RPMI8226 (cell line): ENCODE results near the gene VRK2.
"Not testable (repeated sequence)": the region's sequence is repeated elsewhere in the genome, so short reads cannot be mapped to it uniquely, and the experiment has no call there.

Source experiments
- DNase-seq: peaks from one replicate; pipeline ENCODE4 v3.0.0-alpha.2; 2015

The VRK2 gene

DNA sequence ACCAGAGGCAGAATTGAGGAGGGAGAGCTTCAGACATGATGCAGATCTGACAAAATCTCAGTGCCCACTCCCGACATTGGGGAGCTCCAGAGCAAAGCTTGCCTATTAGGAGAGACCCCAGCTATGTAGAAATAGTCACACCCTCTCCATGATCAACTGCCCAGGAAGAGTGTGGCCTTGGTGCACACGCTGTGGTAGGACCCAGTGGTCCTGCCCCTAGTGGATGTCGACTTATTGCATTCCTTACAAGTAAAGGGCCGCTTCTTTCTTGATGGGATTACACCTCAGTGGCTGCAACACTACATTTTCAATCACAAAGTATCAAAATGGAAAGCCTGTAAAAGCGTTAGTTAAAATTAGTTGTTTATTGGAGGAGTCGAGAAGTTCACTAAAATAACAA lies 64.2 kb downstream of the VRK2 start:
- DNase-seq = no peak

DNA sequence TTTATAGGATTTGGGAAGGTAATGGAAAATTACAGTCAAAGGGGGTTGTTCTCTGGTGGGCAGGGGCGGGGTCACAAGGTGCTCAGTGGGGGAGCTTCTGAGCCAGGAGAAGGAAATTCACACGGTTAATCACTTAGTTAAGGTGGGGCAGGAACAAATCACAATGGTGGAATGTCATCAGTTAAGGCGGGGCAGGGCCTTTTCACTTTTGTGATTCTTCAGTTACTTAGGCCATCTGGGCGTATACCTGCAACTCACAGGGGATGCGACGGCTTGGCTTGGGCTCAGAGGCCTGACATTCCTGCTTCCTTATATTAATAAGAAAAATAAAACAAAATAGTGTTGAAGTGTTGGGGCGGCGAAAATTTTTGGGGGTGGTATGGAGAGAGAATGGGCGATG lies 67.0 kb downstream of the VRK2 start:
- DNase-seq = not testable (repeated sequence)

DNA sequence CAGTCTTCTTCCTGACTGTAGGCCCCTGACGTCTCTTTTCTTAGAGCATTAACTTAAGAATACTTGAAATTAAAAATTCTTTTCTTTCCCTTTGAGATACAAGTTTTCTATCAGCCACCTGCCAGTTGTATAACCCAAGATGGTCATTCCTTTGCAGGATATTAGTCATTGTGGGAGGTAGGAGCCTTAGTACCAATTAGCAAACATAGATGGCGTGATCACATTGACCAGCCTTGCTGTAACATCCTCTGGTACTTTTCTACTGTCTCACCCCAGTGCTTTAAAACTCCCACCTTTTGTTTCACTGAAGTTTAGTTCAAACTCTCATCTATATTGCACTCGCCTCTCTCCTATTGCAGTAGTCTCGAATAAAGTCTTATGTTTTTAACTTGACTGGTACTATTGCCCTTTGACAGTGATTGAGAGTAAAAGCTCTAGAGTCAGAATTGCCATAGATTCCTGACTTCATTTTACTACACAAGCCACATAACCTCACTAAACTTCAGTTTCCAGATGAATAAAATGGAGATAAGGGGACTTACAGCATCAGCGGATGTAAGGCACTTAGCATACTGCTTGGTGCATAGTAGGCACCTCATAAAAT lies 74.1 kb downstream of the VRK2 start:
- no peak for DNase-seq

DNA sequence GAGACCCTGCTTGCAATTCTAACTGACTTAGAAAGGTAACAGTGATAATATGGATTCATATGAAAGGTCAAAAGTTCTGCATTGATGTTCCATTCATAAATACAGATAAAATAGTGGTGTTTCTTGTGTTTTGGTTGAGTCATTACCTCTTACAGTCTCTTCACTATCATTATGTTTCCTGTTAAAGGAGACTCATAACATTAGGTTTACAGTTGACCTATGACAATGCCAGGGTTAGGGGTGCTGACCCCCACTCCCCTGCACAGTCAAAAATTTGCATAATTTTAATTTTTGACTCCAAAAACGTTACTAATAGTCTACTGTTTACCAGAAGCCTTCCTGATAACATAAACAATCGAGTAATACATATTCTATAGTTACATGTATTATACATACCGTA lies 75.4 kb downstream of the VRK2 start:
- no peak for DNase-seq

DNA sequence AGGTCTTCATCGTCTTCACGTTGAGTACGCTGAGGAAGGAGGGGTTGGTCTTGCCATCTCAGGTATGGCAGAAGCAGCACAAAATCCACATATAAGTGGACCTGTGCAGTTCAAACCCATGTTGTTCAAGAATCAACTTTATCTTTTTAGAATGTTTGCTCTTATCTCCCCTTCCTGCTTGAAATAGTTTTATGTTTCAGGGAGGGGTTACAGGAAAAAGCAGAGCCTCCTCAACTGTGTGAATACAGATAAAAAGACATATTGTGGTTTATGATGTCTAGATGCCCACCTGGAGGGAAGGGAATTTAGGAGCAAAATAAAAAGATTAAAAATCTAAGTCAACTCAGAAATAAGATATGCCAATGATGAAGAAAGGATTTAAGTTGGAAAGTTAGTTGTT lies 75.9 kb downstream of the VRK2 start:
- DNase-seq = no peak

DNA sequence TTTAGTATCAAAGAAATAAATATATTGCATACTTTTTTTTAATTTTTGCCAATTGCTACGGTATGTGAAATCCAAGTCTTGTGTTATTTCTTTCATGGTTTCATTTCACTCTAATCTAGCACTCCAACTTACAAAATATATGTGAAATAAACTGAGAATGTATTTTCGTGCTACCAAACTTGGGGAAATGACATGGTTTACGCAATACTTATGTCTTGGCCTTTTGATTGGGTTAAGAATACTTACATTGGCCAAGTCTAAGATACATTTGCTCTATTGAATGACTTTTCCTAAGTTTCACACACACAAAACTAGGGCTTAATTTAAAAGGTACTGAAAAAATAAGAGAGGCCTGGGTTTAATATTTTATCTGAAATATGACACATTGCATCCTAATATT lies 80.5 kb downstream of the VRK2 start:
- DNase-seq = no peak

DNA sequence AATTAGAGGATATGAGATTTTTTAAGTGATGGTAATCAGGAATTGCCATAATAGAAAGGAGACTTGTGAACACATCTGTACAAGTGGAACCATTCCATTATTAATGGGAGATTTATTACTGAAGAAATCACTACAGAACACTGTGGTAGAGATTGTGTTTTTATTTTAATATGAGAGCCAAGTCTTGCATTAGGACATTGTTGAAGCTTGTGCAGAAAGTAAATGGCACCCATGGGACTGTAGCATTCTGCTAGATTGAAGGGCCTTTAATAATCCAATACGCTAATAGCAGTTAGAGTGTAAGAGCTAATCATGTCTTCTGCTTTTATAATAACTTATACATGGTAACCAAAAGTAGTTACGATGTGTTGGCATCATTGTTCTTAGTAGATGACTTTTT lies 83.6 kb downstream of the VRK2 start:
- DNase-seq = no peak

DNA sequence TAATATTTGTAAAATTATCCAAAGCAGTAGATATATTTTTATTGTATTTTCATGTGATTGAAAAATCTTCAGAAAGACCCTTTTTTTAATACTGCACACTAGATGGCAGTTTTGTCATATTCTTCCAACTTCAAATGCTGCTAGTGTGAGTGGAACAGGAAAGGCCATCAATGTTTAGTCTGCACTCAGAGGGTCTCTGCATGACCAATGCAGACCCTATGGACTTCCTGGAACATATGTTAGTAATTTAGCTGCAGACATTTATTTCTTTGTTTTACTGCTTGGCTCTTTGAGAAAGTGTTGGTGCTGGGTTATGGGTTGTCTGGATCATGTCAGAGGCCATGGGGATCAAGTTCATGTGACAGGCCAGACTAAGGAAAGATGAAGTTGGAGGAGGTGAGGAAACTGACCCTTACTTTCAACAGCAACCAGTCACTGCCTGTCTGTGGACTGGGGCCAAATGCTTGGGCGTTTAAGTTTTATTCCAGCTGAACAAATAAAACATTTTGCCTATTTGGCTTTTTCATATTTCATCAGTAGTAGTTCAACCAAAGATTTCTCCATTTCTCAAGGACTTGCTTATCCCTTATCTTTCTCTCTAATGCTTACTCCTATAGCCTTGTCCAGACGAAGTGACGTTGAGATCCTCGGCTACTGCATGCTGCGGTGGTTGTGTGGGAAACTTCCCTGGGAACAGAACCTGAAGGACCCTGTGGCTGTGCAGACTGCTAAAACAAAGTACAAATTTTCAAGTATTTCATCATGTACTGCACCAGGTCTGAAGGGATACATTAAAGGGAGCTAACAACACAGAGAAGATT lies 84.8 kb downstream of the VRK2 start:
- no peak for DNase-seq

DNA sequence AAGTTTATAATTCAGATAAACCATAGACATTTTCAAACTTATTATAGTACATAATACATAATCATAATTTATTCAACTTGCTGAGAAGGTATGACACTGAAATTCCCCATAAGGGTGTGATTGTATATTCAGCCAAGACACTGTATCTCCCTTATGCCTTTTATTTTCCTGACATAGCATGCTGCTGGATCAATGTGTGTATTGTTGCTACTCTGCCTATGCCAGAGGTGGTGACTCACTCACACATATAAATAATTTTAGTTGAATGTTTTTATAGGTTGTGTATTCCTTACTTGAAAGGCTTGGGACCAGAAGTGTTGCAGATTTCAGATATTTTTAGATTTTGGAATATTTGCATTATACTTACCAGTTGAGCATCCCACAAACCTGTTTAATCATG lies 86.8 kb downstream of the VRK2 start:
- DNase-seq = no peak

DNA sequence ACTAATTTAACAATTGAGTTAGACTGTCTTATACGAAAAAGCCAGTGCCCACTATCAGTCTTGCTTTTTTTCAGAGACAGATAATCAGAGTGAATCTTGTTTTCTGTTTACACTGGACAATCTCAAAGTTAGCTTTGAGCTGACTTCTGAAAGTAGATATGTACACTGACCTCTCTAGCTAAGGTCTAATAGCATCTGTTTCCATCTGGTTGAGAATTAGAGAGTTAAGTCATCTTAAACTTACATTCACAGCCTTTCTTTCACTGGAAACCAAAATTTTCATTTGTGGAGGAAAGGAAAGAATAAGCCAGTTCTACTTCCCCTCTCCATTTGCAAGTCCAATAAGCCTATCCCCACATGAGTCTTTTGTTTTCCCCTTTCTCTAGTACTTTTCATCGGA lies 89.3 kb downstream of the VRK2 start:
- DNase-seq = no peak

DNA sequence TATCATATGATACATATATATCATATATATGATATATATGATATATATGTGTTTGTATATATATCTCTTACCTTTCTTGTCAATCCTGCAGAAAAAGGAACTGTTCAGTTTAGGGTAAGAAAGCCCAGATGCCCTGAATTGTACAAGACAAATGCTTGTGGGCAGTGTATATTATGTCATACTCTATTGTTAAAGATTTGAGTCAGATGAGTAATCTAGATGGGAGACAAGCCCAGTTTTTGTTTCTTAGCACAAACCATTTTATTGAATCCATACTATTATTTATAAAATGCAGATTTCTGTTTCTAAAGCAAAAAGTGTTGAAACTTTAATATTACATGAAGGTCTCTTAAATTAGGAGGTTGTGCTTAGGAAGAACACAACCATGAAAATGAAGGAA lies 90.6 kb downstream of the VRK2 start:
- DNase-seq = no peak

DNA sequence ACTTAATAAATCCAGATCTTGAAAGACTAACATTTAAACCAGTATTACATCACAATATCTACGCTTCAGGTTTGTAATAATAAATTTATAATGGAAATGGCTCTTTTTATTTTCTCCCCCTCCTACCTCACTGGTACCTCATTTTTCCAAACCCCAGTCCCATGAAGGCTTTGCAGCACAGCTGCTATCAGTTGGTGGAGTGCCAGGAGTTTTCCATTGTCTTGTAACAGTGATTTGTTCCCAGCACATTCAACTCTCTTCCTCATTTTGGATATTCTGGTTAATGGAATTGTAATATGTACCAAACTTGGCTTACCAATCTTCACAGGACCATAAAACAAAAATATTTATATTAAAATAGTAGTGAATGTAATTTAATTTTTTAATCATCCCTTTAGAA lies 91.2 kb downstream of the VRK2 start:
- DNase-seq = no peak

DNA sequence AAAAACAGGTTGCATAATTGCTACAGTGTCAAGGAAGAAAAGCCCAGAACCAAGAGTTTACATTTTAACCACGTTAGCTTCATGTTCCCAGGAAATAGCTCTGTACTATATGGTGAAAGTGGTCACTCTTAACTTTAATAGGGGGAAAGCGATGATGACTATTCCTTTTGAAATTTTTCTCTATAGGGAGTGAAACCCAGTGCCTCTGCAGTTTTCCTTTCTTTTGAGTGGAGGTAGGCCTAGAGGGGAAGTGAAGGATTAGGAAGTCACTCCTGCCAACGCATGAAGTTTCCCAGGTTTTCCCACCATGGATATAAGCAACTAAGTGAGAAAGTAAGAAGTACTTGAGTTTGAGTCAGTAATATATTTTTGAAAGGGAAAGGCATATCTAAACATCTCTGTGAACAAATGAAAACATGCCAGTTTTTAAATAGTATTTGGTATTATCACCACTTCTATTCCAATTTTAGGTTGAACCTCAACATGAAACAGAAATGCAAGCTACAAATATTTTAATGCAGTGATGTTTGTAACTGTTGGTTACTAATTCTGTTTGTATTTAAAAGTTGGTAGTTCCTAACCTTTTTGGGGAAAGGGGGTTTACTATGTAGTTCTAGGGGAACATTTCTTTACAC lies 91.9 kb downstream of the VRK2 start:
- DNase-seq = no peak

DNA sequence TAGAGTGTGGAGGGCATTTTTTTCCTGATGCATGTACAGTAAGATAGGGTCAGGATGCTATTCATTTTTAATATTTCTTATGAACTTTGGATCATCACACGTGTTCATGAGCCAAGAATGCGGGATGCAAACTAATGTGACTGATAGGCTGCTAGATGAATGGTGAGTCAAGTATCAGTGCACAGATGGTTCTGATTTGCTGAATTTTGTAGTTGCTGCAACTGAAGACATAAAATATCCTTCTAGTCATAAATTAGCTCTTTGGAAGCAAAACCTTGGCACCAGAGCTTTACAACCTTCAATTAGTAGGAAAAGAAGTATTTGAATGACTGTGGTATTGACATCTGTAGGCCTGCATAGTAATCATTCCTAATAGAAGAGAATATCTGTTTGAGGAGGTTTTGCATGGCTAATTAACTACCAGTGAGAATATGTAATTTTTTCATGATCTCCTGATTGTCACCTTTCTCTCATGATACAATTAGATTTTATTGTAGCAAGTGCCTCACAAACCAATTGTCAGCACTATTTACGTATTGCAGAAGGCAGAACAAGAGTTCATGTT lies 94.0 kb downstream of the VRK2 start:
- no peak for DNase-seq

DNA sequence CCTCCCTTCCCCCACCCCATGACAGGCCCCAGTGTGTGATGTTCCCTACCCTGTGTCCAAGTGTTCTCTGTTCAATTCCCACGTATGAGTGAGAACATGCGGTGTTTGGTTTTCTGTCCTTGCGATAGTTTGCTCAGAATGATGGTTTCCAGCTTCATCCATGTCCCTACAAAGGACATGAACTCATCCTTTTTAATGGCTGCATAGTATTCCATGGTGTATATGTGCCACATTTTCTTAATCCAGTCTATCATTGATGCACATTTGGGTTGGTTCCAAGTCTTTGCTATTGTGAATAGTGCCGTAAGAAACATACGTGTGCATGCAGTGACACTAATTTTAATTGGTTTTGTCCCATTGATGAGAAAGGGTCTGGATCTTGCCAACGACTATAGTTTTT lies 99.2 kb downstream of the VRK2 start:
- not testable (repeated sequence) for DNase-seq

DNA sequence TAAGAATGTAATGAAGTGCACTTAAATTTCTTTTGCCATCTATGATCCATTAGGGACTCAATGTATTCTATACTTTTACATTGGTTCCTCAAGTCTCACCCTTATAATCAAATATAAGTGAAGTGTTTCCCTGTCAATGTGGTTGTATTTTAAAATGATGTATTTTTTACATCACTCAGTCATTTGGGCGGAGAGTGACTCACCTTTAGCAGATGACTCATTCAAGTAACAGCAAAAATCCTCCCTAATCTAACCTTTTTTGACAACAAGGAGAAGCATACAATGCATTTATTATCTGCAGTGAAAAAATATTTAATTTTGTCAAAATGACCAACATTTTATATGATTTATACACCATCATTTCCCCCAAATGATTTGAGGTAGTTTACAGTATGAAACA lies 100.1 kb downstream of the VRK2 start:
- no peak for DNase-seq

DNA sequence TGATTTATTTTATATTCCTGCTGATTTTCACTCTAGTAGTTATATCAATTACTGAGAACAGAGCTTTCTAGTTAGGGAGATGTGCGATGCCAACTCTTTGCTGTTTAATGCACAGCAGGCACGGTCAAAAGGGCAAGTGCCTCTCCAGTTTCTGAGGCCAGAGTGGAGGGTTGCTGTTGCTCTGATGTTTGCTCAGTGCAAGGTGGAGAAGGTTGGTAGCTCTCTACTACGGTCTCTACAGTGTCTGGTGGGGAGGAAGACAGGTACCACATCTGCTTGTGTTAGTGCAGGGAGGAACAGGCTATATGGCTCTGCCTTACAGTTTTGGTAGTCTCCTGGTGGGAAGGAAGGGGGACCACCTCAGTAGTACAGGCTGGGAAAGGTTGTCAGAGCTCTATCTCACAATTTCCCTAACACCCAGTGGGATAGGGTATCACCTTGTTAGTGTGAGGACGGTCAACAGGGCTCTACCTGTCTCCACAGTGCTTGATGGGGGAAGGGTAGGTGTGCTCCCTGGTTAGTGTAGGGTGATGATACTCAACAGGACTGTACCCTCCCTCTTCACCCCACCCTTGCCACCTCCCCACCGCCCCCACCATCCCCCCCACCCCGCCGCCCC lies 108.7 kb downstream of the VRK2 start:
- no peak for DNase-seq

DNA sequence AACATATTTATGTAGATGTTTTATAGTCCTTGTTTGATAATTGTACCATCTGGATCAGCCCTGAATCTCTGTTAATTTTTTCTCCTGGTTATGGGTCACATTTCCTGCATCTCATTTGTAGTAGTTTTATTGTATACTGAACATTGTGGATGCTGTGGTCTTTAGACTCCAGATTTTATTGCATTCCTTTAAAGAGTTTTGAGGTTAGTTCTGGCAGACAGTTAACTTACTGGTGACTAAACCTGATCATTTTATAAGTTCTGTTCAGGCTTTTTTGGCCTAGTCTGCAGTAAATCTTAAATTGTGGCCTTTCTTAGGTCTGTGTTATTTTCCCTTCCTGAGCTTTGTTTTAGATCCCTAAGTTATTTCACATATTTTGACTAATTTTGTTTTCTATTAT lies 110.2 kb downstream of the VRK2 start:
- no peak for DNase-seq

DNA sequence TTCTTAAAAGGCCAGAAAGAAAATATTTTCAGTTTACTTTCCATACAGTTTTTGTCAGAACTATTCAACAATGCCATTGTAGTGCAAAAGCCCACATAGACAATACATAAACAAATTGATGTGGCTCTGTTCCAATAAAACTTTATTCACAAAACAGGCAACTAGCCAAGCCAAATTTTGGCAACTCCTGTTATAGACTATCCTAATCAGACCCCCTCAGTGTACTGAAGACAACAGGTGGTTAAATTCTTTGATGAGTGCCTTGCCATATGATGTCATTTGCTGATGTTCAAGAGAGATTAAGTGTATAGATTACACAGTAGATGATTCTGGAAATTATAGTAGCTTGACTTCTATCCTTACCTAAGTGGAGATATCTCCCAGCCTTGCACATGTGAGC lies 111.1 kb downstream of the VRK2 start:
- no peak for DNase-seq

DNA sequence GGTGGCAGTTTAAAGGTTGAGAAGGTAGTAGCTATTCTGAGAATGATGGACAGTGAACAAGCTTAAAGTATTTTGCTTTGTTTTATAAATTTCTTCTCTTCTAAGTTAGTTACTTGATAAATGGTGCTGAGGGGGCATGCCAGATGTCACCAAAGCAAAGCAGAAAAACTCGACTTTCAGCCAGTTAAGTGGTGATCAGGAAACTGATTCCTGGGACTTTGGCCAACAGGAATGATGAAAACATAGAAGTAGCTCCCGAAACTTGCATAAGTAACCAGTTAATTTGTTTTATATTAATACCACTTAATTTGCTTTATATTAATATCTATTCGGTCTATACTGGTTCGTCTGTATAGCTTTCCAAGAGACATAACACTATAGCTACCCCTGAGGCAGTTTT lies 111.9 kb downstream of the VRK2 start:
- no peak for DNase-seq

DNA sequence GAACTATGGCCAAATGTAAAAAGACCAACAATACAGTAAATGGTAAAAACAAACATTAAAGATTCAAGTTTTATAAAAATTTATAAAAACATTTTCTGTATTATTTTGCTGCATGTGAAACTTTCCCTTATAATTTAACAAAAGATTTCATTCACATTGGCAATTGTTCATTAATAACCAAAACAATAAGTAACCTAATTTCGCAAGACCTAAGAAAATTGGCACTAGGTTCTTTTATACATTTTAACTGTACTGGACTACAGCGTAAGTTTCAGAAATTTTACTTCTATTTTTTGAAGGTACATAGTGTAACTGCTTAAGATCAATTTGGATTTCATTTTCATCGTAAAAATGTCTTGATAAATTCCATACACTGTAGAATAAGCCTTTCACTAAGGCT lies 117.3 kb downstream of the VRK2 start:
- no peak for DNase-seq

DNA sequence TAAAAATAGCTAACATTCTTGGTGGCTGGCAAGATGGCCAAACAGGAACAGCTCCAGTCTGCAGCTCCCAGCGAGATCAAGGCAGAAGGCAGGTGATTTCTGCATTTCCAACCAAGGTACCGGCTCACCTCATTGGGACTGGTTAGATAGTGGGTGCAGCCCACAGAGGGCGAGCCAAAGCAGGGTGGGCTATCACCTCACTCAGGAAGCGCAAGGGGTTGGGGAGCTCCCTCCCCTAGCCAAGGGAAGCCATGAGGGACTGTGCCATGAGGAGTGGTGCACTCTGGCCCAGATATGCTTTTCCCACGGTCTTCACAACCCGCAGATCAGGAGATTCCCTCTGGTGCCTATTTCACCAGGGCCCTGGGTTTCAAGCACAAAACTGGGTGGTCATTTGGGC lies 121.5 kb downstream of the VRK2 start:
- not testable (repeated sequence) for DNase-seq

DNA sequence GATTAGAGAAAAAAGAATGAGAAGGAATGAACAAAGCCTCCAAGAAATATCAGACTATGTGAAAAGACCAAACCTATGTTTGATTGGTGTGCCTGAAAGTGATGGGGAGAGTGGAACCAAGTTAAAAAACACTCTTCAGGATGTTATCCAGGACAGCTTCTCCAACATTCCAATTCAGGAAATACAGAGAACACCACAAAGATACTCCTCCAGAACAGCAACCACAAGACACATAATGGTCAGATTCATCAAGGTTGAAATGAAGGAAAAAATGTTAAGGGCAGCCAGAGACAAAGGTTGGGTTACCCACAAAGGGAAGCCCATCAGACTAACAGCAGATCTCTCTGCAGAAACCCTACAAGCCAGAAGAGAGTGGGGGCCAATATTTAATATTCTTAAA lies 123.2 kb downstream of the VRK2 start:
- DNase-seq = not testable (repeated sequence)
